ENCODE data around the gene NAA20.

- no peak for TF ChIP-seq YY1 (IDR thresholded peaks at IDR 0.05; ENCODE audit: insufficient read depth, insufficient read length)
- no peak for TF ChIP-seq ZNF274 (IDR thresholded peaks at IDR 0.05; ENCODE audit: low read depth, low read length)
Measured at GRCh38 chr20:19976595-19977372, 40.4 kb upstream of the NAA20 start.
